ENCODE measurements around the gene NLRC5.

NLRC5 gene

GRCh38 chr16:57012353-57012752 is 23.0 kb downstream of the NLRC5 start:
- H3K4me1 ChIP-seq, result no peaks in the 10 kb centered on the region
- H3K9me3 ChIP-seq, result no peaks in the 10 kb centered on the region; the same call in 1 of the 2 replicates
- H3K36me3 ChIP-seq, result no peaks in the 10 kb centered on the region
- no peak for DNase-seq
- H3K27me3 ChIP-seq, result no peaks in the 10 kb centered on the region
- no peak overlapping the region for H3K4me3 ChIP-seq (ENCODE audit: low read depth, low read length)
- no peak for TF ChIP-seq CTCF (IDR thresholded peaks at IDR 0.05; ENCODE audit: low read depth, low read length)

- TF ChIP-seq CTCF (IDR thresholded peaks at IDR 0.05; ENCODE audit: low read depth, low read length), result no peak
- Histone ChIP-seq H3K36me3 (no peaks in the 10 kb centered on the region), H3K27me3 (no peaks in the 10 kb centered on the region), H3K4me1 (no peaks in the 10 kb centered on the region), H3K4me3 (ENCODE audit: low read depth, low read length) (no peak overlapping the region), H3K9me3 (no peaks in the 10 kb centered on the region; the same call in 1 of the 2 replicates)
- DNase-seq, result no peak
Observed at GRCh38 chr16:57013229-57013628, 23.9 kb downstream of the NLRC5 start.

GRCh38 chr16:57013902-57014301 is 24.5 kb downstream of the NLRC5 start:
- Histone ChIP-seq H3K4me1 (no peaks in the 10 kb centered on the region), H3K9me3 (no peaks in the 10 kb centered on the region; the same call in 1 of the 2 replicates), H3K4me3 (ENCODE audit: low read depth, low read length) (no peak overlapping the region), H3K36me3 (no peaks in the 10 kb centered on the region), H3K27me3 (no peaks in the 10 kb centered on the region)
- no peak for TF ChIP-seq CTCF (IDR thresholded peaks at IDR 0.05; ENCODE audit: low read depth, low read length)
- no peak for DNase-seq

GRCh38 chr16:57016301-57016700 is 26.9 kb downstream of the NLRC5 start:
- TF ChIP-seq CTCF (IDR thresholded peaks at IDR 0.05; ENCODE audit: low read depth, low read length), result no peak
- no peak for DNase-seq
- Histone ChIP-seq H3K4me3 (ENCODE audit: low read depth, low read length) (no peak overlapping the region), H3K36me3 (no peaks in the 10 kb centered on the region), H3K9me3 (no peaks in the 10 kb centered on the region), H3K4me1 (no peaks in the 10 kb centered on the region), H3K27me3 (no peaks in the 10 kb centered on the region)

- H3K27me3 ChIP-seq, result no peaks in the 10 kb centered on the region
- H3K4me1 ChIP-seq, result no peaks in the 10 kb centered on the region
- H3K4me3 ChIP-seq (ENCODE audit: low read depth, low read length), result no peak overlapping the region
- no peaks in the 10 kb centered on the region for H3K9me3 ChIP-seq
- TF ChIP-seq CTCF (IDR thresholded peaks at IDR 0.05; ENCODE audit: low read depth, low read length), result no peak
- no peaks in the 10 kb centered on the region for H3K36me3 ChIP-seq
- DNase-seq, result no peak
Observed at GRCh38 chr16:57016831-57017230, 27.5 kb downstream of the NLRC5 start.

- TF ChIP-seq CTCF (IDR thresholded peaks at IDR 0.05; ENCODE audit: low read depth, low read length), result no peak
- Histone ChIP-seq H3K9me3 (no peaks in the 10 kb centered on the region), H3K27me3 (no peaks in the 10 kb centered on the region), H3K4me1 (no peaks in the 10 kb centered on the region), H3K36me3 (no peaks in the 10 kb centered on the region), H3K4me3 (ENCODE audit: low read depth, low read length) (no peak overlapping the region)
- no peak for DNase-seq
Observed at GRCh38 chr16:57017251-57017650, 27.9 kb downstream of the NLRC5 start.
